Choroid plexus epithelial cell (primary cell): ENCODE results near the gene NLGN4X.

Source experiments
- DNase-seq: peaks from one replicate; pipeline ENCODE4 v3.0.0-alpha.2; 2010; ENCODE audit warnings: low read depth
- H3K4me3 ChIP-seq: 2 replicates; pipeline ENCODE4 v1.5.1; 2011; ENCODE audit warnings: low read depth, mild to moderate bottlenecking, control low read depth, low read length, moderate library complexity
- CTCF ChIP-seq: conservative IDR thresholded peaks from 2 replicates; pipeline ENCODE4 v1.5.1; 2011; ENCODE audit warnings: low read depth, mild to moderate bottlenecking, control low read depth, inconsistent platforms, low read length, moderate library complexity

The NLGN4X gene

GRCh38 chrX:6163721-6164120 is 64.9 kb downstream of the NLGN4X start:
- no peak for DNase-seq
- H3K4me3 ChIP-seq, result no peak overlapping the region
- no peak for TF ChIP-seq CTCF

GRCh38 chrX:6159468-6159867 is 69.2 kb downstream of the NLGN4X start:
- DNase-seq, result no peak
- H3K4me3 ChIP-seq, result no peak overlapping the region
- TF ChIP-seq CTCF, result no peak

- no peak for TF ChIP-seq CTCF
- no peak for DNase-seq
- no peak overlapping the region for H3K4me3 ChIP-seq
Measured at GRCh38 chrX:6151971-6152370, 76.7 kb downstream of the NLGN4X start.

- H3K4me3 ChIP-seq, result no peak overlapping the region
- no peak for DNase-seq
- TF ChIP-seq CTCF, result no peak
Measured at GRCh38 chrX:6149060-6149872, 79.4 kb downstream of the NLGN4X start.

- H3K4me3 ChIP-seq, result no peak overlapping the region
- no peak for DNase-seq
- no peak for TF ChIP-seq CTCF
Measured at GRCh38 chrX:6134255-6134654, 94.4 kb downstream of the NLGN4X start.

- H3K4me3 ChIP-seq, result no peak overlapping the region
- no peak for TF ChIP-seq CTCF
- no peak for DNase-seq
Measured at GRCh38 chrX:6132970-6133369, 95.7 kb downstream of the NLGN4X start.

GRCh38 chrX:6131287-6131686 is 97.4 kb downstream of the NLGN4X start:
- no peak for TF ChIP-seq CTCF
- no peak for DNase-seq
- no peak overlapping the region for H3K4me3 ChIP-seq
